AML-193 (cell line): ENCODE measurements around the gene DLST.

Experiments used
- DNase-seq, 2 experiments: peaks; one replicate each; lab custom pipeline; 2025; lab: John Stamatoyannopoulos, UW

DLST gene

DNA sequence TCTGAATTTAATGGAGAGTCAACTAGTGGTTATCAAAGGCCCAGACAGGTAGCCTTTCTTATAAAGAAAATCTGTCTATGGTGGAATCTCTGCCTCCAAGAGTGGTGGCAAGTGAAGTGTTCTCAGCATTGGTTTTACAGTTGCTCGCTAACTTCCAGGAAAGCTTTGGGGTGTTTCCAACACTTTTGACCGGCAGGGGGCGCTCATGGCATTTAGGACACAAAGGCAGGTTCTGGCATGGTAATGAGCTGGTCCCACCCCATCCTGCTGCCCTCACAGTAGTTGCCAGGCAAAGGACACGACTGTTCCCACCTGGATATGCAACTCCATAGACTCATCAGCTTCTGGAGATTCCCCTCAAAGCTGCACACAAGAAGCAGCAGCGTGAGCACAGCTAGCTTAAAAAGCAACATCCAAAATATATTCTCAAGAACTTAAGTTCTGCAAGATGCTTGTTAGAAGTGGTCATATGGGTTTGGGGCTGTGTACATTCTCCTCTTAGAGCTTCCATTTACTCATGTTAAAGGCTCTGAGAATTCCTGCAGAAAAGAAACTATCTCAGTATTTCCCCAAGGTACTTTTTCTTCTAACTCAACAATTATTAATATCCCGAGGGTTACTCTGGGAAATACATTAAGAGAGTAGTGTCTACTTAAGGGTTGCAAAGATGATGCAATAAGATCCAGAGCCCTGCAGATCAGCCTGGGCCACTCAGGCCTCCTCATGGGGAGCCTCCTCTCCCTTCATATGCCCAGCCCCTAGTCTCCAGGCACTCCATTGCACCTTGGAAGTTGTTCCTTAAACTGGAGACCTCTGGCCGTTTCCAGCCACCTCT lies 20.6 kb upstream of the DLST start:
- peak; percentile 61 to 74 for DNase-seq

DNA sequence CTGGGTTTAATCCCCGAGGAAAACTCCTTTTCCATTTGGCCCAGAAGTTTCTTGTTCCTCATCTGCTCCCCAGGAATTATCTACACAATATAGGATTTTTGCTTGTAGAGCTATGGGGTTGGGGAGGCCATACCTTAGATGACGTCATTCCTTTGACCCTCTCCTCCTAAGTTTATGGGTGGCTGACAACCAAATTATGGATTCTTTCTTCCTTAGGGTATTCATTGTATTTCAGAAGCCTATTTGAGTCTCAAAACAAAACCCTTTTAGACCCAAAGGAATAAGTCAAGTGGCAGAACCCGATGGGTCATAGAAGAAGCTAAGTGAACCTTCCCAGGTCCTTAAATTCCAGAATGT lies 20.0 kb upstream of the DLST start:
- DNase-seq: no peak

DNA sequence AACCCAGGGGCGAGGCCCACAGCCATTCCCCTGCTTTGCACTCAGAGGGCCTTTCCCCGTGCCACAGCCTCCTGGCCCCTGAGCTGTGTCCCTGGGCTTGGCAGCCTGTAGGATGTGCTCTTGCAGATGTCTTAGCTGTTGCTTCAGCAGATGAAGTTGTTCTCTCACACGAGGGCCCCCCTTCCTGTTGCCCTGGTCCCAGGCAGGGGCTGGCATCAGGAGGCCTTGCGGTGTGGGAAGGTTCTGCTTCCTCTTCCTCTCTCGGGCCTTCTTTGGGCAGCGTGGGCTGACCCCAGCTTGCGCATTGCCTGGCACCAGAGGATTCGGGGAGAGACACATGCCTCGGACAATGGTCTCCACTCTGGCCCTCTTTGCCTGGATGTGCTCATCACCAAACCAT lies 18.4 kb upstream of the DLST start:
- DNase-seq: no peak

DNA sequence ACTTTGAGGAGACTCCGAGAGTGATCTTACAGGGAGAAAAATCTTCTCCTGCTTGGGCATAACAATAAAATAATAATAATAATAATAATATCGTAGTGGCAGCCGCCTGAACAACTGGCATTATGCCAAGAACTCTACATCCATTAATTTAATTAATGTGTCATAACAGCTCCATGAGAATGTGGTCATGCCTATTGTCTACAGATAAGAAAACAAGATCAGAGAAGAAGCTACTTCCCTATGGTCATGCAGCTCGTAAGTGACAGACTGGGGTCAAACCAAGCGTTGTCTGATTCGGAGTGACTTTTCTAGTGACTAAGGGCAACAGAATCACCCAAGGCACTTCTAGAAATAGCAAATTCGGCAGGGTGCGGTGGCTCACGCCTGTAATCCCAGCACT lies 17.5 kb upstream of the DLST start:
- DNase-seq: no peak

DNA sequence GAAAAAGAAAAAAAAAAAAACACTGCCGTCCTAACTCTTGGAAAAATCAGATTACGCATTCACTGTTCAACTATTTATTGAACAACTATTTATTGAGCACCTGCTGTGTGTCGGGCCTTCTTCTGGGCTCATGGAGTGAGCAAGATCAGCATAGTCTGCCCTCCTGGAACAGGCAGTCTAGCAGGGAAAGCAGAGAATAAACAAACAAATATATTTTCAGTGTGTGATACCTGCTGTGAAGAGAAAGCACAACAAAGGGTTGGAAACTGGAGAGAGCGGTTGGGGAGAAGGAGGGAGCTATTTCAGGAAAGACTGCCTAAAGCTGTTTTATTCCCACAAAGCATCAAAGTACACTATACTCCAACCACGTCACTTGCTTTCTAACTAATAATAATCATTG lies 16.6 kb upstream of the DLST start:
- DNase-seq: no peak

DNA sequence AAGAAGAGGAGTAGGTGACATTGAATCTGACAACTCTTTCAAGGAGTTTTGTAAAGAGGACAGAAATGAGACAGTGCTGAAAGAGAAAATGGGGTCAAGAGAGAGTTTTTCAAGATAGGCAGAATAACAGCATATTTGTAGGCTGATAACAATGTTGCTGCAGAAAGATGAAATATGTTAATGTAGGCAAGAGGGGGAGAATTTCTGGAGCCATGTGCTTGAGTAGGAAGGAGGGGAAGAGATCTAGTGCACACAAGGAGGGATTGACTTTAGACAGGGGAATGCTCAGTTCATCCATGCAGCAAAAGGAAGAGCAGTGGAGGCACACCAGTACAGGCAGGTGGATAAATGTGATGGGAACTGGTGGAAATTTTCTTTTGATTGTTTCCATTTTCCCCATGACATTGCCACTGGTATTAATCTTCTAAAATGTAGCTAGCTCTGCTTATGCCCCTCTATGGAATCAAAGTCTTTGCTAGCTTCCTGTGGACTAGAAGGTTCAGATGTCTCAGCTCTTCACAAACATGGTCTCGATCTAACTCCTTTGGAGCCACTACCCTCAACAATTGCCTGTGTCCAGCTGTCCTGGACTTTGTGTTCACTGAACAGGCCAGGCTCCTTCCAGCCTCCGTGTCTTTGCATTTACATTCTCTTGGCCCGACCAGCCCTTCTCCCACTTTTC lies 14.9 kb upstream of the DLST start:
- DNase-seq: no peak

DNA sequence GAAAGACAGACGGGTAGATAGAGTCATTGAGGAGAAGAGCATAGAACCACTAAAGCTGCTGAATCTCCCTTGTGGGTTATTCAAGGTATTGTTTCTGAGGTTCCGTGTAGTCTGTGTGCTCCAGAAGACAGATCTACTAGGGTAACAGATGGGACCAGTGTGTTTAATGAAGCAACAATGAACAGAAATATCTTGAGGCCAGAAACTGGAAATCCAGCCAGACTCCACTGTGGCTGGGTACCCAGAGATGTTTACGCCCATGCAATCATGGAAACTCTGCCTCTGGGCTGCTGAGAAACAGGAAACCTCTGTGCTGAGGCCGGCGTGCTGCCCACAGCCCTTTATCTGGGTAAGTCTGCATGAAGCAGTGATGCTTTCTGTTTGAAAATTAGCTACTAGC lies 14.0 kb upstream of the DLST start:
- no peak for DNase-seq

DNA sequence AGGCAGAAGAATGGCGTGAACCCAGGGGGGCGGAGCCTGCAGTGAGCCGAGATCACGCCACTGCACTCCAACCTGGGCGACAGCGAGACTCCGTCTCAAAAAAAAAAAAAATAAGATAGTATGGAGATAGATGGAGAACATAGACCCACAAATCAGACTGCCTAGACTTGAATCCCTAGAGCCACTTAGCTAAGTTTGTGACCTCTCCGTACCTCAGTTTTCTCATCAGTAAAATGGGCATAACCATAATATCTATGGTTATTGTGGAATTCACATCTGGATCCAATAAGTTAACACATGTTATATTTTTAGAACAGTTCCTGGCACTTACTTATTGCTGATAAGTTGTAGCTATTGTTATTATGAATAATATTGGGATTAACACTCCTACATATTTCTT lies 13.0 kb upstream of the DLST start:
- DNase-seq: no peak

DNA sequence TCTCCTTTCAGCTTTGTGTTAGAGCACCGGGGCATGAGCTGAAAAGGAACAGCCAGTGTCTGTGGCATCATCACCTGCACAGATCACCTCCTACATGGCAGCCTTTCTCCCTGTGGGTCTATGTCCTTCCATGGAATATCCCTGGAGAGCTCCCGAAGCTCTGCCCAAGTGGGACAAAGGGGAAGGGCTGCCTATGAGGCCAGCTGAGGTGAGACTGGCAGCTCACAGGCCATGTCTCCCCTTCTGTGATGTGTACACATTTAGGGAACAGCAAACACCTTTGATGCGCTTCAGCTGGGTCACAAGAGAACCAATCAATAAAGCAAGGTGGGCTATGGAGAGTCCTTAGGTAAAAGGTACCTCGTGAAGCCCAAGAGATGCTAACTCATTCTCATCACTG lies 9.9 kb upstream of the DLST start:
- no peak for DNase-seq

DNA sequence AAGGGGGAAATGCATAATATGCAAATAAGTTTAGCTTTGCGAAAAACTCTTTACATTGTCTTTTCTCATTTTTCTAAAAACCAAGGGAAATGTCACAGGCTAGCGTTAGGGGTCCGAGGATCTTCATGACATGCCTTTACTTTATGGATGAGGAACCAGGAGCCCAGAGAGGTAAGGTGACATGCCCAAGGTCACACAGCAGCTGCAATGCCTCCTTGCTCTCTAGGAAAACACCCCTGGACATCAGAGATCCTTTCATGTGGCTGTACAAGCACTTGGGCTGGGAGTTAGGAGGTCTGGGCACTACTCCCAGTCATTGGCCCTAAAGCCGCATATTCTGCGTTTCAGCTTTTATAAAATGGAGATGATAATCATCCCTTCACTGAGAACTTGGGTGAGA lies 6.5 kb upstream of the DLST start:
- no peak for DNase-seq

DNA sequence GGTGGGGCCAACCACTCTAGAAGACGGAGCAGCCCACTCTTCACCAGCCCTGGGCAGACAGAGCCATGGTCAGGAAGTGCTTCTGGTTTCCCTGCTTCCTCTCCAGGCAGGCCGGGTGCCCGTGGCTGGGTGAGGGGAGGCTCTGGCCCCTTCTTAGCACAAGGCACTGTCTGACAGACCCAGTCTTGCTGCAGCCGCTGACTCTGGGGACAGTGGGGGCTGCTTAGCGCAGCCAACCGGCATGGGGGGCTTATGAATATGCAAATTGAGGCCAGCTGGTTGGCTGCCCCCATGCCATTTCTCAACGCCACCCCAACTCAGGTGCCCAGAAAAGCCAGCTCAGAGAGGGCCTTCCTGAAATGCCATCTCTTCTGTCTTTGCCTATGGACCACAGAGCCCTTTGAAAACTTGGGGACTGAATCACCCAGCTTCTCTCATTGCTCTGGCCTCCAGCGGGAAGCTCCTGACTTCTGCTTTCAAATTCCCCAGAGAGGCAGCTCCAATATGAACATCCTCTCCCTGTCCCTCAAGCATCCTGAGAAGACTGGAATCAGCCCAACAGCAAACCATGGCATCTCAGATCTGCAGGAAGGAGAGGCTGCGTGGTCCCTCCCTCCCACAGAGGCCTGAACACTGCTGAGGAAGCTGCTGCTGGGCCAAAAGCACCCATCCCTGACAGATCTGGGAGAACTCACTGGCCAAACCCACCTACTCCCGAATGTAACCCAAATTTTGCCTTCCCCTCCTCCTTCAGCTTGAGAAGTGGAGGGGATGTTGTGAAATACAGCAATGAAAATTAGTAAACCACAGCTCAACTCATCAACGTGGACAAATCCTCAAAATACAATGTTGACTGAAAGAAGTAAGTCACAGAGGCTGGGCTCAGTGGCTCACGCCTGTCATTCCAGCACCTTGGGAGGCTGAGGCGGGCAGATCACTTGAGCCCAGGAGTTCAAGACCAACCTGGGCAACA lies 5.5 kb upstream of the DLST start, which contains the start of gene PROX2:
TSS of gene PROX2 (minus strand) at position 205 of the 973 bp plus-strand sequence. CDS start 12,311 bp downstream, outside the sequence.
- DNase-seq: peak; percentile 26 to 36

DNA sequence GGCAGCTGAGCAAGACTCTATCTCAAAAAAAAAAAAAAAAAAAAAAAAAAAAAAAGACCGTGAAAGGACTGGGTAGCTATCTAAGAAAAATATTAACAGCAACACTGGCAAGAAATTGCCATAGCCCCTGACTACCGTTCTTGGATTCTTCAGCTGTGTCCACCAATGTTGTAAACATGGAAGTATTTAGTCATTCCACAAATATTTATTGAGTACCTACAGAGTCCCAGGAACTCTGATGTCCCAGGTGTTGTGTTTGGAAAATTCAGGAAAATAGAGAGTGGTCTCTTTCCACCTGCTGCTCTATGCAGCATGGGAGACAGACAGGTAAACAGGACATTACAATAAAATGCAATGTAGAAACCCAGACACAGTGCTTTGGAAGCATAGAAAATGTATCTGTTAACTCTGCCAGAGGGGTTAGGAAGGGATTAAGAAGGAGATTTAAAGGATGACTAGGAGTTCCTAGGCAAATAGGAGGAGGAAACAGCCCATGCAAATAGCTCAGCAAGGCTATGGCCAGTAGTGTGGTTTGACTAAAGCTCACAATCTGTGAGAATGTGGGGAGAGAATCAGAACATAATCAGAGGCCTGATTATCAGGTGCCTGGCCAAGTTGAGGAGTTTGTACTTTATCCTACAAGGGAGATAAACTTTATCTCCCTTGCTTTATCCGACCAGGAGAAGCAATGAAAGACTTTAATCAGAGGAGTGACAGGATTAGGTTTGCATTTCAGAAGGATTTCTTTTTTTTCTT lies 2.1 kb upstream of the DLST start:
- no peak for DNase-seq

DNA sequence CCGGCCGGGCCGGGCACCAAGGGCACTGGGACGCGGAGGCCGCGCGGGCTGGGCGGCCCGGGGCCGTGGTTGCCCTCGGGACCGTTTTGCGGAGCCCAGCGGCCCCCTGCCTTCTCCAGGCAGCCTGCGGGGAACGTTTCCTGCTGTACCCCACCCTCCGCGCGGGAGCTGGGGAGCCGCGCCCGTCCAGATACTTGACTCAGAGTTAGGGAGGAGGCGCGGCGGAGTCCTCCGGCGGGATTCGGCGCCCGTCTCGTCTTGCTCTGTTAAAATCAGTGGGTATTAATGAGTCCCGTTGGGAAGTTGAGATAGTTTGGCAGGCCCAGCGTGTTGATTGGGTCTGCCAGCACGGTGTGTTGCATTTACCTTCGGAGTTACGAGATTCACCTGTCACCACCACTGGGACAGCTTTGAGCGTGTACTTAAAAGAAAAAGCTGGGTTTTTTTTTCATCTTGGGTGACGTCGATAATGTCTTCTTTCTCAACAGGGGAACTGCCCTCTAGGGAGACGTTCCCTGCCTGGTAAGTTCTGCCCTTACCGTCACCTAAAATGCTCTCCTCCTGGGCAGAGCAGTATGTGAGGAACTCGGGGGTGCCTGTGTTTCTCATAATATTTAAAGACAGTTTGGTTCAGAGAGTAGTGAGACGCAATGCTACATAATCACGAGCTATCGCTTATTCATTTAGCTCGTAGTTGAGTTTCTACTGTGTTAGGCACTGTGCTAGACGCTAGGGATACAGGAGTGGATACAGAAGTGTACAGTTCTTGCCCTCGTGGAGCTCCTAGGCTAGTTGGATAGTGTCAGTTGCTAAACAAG lies 596 bp downstream of the DLST start:
- DNase-seq: peak; percentile 35 to 51

DNA sequence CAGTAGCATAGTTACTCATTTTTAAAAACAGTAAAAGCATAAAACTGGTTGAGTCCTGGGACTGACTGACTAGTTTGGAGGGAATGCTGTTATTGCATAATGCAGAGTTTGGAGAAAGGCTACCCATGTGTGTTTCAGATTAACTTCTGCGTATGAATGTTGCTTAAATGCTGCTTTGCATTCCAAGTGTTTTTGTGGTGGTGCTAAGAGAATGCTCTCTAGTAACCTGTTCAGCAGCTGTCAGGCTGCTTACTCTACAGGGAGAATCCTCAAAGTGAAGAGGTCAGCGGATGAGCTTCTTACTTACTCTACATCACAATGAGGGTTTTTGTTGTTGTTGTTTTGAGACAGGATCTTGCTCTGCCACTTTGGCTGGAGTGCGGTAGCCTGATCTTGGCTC lies 4.3 kb downstream of the DLST start:
- no peak for DNase-seq

DNA sequence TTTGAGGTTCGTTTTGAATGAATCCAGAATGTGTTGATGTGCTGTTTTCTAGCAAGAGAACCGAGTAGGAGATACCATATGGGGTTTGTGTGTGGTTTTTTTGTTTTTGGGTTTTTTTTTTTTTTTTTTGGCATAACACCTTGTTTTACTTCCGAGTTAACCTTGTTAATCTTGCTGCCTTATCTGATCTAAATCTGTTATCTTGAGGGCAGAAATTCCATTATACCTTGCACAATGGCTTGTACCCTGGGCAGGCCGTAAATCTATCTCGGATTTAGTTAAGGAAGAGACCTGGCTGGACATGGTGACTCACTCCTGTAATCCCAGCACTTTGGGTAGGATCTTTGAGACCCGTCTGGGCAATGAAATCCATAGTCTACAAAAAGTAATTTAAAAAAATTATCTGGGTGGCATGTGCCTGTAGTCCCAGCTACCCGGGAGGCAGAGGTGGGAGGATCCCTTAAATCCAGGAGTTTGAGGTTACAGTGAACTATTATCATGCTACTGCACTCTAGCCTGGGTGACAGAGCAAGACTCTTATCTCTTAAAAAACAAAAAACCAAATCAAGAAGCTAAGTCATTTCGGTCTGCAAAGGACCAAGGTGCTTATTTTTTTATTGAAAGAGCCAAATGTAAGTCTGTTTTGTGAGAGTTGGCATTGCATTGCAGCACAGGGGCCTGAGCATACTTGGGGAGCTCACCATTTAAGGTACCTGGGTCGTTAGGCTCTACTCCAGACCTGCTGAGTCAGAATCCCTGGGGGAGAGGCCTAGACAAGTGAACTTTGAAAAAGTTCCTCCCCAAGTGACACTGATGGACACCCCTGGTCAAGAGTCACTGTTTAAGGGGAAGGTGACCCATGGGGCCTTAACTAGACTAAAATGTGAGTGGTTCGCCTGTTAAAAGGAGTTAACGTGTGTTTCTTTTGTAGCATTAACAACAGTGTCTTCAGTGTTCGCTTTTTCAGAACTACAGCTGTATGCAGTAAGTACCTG lies 6.7 kb downstream of the DLST start:
- DNase-seq: no peak

DNA sequence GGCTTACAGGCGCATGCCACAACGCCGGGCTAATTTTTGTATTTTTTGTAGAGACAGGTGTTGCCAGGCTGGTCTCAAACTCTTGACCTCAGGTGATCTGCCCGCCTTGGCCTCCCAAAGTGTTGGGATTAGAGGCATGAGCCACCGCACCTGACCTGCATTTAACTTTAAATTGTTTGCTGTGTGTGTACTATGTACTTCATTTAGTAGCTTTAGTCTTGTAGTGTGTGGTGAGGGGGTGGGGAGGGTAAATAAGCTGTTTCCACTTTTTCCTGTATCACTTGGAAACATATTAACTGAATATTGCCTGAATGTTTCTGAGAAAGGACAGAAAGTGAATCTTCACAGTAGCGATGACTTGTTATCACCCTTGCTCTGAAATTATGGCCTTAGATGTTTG lies 8.5 kb downstream of the DLST start:
- DNase-seq: no peak

DNA sequence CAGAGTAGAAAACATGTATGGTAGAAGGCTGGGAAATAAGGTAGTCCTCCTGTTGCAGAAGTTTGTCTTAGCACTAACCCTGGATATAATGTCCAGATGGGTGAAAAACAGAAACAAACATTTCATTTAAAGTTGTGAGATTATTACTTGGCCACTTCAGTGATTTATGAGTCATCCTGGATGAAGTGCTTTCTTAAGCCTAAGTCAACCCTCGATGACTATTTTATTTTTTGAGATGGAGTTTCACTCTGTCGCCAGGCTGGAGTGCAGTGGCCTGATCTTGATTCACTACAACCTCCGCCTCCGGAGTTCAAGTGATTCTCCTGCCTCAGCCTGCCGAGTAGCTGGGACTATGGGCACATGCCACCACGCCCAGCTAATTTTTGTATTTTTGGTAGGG lies 10.2 kb downstream of the DLST start:
- no peak for DNase-seq

DNA sequence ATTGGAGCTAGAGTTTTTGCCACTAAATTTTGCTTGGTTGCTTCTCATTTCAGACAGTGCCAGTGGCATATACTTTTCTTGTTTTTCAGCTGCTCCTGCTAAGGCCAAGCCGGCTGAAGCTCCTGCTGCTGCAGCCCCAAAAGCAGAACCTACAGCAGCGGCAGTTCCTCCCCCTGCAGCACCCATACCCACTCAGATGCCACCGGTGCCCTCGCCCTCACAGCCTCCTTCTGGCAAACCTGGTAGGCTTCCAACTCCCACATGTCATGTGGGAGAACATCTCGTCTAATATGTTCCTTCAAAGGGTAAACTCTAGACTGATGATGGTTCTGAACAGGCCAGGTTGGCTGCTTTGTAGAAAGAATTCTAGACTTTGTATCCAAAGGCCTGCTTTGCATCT lies 11.0 kb downstream of the DLST start:
- no peak for DNase-seq

DNA sequence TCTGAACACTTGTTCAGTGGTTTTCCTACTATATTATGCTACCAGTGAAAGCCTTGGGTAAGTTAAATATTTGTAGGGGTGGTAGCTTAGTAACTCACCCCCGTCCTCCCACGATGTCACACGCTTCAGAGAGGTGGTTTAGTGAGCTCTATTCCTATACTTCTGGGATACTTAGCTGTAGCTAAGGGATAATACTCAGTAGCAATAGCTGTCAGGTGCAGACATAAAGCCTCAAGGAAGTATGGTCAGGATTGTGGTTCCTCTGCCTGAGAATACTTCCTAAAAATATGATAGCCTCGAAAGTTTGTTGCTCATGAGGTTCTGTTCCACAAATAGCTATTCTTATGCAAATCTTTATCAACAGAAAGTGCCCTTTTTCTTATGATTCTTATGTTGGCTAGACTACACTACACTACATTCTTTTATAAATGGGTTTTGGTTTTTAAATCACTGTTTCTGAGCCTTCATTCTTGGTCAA lies 11.9 kb downstream of the DLST start:
- no peak for DNase-seq
